NCI-H82 treated with DMSO at 0.1 percent for 48 hours (cell line): ENCODE measurements around the gene MED29.
A peak's percentile ranks its signal among the peaks of the same experiment; 100 is the strongest.

Experiments used
- DNase-seq: peaks from one replicate; lab custom pipeline; 2025; ENCODE audit not compliant: unreplicated experiment; lab: John Stamatoyannopoulos, UW

Gene MED29

DNA sequence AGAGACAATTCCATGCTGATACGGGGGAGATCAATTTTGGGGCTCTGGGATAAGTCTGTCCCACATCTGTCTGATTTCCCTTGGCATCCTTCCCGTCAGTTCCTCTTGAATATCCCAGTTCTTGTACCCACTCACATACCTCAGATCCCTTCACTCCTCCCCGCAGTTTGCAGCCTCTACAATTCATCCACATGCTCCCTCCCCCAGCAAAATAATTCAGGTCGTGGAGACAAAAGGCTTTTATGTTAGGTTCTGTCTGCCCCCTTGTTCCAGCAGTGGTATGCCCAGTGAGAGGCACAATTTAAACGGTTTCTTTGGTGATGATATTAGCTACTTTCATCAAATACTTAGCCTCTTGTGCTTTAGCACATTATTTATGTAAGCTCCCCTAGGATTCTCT lies 35.0 kb downstream of the MED29 start:
- DNase-seq = no peak

DNA sequence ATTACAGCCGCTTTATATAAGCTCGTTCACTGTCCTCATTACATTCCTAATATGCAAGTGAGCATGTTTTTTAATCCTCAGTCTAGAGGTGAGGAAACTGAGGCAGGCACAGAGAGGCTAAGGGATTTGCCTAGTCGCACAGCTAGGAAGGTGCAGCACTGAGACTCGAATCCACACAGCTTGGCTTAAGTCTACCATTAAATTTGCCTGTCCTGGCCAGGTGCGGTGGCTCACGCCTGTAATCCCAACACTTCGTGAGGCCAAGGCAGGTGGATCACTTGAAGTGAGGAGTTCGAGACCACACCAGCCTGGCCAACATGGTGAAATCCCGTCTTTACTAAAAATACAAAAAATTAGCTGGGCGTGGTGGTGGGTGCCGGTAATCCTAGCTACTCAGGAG lies 36.5 kb downstream of the MED29 start:
- no peak for DNase-seq

DNA sequence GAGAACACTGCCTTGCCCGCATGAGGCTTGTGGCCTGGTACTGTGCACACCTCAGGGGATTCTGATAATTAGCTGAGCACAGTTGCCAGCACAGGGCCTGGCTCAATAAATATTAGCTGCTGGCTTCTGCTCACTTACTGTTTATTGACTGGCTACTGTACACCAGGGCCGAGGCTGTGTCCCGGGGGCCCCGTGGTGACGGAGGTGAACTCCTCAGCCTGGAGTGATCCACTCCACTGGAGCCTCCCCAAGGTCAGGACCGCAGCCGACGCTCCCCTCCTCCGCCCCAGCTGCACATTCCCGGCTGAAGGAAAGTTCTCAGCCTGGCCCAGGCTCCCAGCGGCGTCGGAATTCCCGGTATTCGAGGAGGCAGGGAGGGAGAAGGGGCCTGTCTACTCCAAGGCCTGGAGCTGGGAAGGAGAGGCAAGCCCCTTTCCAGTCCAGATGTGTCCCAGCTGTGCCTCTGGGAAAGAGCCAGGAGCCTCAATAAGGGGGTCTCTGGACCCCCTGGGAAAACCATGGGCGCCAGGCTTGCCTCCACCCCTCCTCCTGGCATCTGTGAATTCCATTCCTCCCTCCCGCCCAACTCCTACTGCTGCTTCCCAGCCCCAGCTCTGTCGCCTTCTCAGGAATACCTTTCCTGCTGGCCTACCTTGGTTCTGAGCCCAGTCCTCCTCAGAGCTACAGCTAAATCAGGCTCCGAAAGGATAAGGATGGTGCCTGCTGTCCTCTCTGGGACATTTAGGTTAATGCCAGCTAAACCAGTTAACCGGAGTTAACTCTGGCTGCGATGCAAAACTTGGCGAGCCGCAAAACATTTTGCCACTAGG lies 37.3 kb downstream of the MED29 start:
- DNase-seq = no peak

DNA sequence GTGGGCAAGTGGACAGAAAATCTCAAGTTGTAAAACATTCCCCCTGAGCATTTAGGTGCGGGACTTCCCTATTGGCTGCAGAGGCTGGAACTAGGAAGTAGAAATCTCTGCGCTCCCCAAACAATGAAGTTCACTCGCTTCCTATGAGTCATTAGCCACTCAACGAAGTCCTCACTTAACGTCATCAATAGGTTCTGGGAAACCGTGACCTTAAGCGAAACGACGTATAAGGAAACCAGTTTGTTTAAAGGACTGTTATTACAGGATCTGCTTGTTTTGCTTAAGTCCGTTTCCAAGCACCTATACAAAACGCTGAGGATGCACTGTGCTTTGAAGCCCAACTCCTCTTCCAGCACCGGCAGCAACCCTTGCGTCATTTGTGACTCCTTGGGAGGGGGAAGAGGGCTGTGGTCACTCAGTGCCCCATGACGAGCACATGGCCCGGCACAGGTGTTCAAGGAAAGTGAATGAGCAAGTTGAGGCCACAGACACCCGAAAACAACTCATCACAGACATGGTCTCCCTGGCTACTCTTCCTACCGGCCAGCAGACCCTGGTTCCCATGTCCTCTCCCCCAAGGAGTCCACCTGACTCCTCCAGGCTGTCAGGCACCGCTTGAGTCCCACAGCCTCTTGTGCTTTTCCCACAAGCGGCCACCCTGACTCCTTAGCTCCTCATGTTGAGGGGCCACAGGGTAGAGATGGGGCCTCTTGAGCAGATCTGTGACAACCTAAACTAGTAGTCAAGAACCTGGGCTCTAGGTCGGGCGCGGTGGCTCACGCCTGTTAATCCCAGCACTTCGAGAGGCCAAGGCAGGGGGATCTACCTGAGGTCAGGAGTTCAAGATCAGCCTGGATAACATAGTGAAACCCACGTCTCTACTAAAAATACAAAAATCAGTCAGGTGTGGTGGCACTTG lies 39.8 kb downstream of the MED29 start:
- DNase-seq = no peak

DNA sequence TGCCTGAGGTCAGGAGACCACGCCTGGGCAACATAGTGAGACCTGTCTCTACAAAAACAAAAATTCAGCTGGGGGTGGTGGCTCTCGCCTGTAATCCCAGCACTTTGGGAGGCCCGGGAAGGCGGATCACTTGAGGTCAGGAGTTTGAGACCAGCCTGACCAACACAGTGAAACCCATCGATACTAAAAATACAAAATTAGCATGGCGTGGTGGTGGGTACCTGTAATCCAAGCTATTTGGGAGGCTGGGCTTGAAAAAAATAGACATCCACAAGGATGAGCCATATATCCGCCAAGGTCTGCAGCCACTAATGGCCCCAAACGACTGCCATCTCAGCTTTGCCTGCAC lies 41.5 kb downstream of the MED29 start:
- DNase-seq = no peak

DNA sequence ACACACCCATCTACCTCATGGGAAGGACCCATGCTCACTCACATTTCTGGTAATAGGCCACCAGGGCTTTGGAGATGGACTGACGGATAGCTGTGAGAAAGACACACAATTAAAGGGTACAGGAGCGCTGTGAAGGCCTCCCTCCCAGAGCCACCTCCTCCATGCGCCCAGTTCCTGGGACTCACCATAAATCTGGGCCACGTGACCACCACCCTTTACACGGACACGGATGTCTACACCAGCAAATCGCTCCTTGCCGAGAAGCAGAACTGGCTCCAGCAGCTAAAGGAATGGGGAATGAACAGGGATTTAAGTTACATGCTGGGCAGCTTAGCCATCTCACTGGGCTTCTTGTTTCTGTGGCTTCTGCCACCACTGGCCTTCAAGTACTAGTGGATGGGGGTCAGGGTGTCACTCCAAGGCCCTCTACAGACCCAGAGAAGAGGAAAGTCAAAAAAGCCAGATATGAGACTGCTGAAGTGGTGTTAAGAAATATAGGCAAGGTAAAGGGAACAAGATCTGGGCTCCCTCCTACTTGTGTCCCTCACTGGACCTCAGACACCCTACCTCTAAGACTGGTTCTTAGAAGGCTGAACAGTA lies 42.4 kb downstream of the MED29 start:
- no peak for DNase-seq

DNA sequence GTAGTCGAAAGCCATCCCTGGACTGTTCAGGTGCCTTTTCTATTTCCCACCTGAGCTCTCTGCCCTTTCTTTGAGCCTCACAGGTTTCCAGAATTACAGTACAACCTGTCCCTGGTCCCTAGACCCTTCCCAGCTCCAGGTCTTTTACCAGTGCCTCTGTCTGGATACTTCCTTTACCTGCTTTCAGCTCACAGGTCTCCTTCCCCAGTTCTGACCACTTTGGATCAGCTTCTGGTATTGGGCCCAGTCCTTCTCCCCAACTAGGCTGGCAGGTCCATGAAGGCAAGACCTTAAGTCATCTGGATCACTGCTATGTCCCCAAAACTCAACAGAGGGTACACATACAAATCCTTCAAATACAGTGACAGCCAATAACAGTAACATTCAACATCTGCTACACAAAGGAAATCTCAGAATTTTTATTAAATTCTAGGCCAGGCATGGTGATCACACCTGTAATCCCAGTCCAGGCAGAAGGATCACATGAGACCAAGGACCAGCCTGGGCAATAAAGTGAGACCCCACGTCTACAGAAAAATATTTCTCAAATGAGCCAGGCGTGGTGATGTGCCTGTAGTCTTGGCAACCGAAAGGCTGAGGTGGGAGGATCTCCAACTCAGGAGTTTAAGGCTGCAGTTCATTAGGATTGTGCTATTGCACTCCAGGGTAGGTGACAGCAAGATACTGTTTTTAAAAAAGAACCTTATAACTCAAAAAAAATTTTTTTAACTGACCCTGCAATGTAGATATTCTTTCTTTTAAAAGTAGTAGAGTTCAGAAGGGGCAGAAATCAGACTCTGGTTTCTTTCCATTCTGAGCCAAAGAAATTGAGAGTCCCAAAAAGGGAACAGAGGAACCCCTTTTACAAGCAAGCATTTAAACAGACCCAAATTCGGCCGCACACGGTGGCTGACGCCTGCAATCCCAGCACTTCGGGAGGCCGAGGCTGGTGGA lies 43.2 kb downstream of the MED29 start:
- no peak for DNase-seq

DNA sequence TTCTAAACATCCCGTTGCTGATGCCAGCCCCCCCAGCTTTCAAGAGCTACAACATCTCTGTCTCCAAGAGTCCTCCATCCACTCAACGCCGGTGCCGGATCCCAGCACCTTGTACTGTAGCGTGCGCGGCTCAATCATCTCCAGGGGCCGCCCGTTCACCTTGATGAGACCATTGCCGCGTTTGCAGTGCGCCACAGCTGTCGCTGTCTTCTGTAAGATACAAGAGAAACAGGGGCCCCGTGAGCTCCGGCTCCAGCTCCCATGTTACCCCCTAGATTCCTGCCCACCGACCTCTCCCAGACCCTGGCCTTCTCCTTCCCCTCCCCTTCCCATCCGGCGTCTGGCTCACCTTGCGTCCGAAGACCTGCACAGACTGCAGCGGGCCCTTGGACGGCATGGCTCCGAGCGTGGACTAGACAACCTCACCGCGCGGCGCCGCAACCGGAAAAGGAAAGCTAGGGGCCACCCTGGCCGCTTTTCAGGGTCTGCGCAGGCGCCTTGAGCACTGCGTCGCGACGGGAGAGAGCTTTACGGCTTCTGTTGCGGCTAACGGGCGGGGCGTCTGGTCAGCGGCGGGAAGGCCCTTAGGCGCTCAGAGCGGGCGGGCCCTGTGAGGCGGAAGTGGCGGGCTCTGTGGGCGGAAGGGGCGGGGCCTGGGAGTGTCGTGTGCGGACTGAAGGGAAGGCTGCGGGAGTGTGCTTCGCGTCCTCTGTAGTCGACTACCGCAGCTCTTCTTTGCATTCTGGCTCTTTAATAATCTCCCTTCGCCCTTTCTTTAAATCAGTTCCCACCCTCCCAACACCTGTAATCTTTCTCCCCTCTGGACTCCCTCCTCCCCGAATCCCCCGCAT lies 44.5 kb downstream of the MED29 start, which contains the start of gene RPS16:
RPS16 (minus strand) TSS at position 451 of the 851 bp plus-strand sequence; CDS start at position 397, 54 bp downstream.
- peak; percentile 96 for DNase-seq

DNA sequence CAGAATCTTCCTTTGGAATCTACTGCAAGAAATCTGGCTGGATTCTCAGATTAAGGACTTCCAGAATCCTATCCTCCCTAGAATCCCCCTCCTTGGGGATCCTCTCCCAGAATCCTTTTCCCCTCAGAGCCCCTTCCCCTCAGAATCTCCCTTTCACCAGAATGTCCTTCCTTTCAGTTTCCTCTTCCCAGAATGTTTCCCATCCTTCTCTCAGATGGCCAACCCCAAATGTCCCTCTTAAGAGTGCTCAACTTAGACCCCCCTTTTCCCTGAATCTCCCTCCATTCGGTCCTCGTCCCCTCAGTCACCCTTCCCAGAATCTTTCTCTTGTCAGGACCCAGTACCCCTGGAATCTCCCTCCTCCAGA lies 45.2 kb downstream of the MED29 start:
- DNase-seq = no peak

DNA sequence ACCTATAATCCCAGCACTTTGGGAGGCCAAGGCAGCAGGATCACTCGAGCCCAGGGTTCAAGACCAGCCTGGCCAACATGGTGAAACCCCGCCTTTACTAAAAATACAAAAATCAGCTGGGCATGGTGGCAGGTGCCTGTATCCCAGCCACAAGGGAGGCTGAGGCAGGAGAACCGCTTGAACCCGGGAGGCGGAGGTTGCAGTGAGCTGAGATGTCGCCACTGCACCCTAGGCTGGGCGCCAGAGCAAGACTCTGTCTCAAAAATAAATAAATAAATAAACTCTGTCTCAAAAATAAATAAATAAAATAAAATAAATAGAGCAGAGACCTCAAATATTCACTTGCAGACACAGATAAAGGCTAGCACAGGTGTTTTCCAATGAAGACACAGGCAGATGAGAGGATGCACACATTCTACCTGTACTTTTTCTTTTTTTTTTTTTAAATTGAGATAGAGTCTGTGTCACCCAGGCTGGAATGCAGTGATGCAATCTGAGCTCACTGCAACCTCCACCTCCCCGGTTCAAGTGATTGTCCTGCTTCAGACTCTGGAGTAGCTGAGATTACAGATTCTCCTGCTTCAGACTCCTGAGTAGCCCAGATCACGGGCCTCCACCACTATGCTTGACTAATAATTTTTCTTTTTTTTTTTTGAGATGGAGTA lies 47.2 kb downstream of the MED29 start:
- no peak for DNase-seq

DNA sequence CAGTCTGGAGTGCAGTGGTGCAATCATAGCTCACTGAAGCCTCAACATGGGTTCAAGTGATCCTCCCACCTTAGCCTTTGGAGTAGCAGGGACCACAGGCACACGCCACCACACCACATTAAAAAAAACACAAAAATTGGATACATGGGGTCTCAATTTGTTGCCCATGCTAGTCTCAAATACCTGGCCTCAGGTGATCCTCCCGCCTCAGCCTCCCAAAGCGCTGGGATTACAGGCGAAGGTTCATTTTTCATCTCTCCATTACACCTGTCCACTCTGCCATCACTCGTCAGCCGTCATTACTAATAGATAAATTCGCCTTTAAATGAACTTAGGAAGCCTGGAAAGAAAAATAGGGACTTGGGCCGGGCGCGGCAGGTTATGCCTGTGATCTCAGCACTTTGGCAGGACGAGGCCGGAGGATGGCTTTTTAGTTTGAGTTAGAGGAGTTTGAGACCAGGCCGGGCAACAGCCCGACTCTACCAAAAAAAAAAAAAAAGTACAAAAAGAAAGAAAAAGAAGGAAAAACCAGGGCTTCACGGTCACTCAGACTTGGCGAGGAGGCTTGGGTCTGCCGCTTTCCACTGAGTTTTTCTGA lies 53.5 kb downstream of the MED29 start:
- DNase-seq = no peak

DNA sequence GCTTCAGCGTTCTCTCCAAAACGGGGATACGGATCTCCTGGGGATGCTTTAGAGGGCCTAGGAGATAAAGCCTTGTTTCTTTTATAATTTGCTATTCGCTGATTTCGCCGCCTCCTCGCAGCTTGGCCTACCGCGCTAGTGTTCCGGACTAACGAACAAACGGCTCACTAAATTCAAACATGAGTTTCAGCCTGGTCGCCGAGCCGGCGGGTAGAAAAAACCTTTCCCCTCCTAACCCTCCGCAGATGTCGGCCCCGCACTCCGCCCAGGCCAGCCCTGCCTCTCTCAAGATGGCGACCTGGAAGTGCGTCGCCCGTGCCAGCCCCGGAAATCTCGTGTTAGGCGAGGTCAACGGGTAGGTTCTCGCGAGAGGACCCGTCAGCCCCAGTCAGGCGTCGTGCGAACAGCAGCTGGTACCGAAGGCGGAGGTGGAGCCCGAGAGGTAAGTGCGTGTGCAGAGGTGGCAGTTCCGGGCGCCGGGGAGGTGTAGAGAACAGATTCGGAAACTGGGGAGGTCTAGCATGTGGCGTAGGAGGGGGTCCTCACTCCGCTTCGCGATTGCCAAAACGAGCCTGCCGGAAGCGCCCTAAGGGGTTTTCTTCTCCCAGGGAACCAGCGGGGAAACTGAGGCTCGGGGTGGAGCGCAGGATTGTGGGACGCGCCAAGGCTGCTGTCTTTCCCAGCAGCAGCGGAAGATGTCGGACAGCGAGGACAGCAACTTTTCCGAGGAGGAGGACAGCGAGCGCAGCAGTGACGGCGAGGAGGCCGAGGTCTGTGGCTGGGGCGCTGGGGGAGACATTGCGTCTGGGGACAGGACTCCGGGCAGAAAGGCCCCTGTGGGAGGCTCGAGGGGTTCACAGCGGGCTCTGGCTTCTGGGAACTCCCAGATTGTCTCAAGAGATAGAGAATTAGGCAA lies 54.3 kb downstream of the MED29 start, which contains the start of gene SUPT5H:
SUPT5H (plus strand) TSS at position 387 of the 916 bp plus-strand sequence; CDS start at position 696, 309 bp downstream.
- DNase-seq = peak; percentile 94

DNA sequence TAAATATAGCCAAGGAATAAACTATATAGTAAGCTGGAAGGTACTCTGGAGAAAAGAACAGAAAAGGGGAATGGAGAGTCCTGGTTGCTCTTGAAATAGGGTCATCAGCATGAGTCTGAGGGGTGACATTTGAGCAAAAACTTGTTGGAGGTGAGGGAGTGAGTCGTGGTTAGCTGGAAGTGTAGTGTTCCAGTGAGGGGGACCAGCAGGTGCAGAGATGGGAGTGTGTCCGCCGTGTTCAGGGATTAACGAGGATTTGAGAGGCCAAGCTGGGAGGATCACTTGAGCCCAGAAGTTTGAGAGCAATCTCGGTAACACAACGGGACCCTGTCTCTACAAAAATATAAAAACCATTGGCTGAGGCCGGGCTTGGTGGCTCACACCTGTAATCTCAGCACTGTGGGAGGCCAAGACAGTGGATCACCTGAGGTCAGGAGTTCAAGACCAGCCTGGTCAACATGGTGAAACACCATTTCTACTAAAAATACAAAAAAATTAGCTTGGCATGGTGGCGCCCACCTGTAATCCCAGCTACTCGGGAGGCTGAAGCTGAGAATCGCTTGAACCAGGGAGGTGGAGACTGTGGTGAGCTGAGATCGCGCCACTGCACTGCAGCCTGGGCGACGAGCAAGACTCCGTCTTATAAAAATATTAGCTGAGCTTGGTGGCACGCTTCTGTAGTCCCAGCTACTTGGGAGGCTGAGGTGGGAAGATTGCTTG lies 55.3 kb downstream of the MED29 start:
- DNase-seq = no peak

DNA sequence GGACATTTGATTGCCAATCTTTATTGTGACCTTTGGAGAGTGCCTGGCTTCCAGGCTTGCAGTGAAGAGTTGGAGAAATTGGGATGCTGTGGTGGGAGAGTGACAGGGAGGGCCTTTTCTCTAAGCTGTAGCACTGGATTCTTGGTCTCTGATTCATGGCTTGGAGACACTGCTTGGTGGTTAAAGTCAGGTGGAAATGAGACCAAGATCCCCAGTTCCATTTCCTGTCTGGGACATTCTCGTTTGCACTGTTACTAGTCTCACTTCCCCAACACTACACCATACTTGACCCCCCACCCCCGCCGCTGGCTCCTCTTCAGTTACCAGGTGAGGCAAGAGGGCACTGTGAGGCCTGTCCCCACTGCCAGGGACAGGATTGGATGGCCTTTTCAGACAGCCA lies 57.1 kb downstream of the MED29 start:
- DNase-seq = no peak

DNA sequence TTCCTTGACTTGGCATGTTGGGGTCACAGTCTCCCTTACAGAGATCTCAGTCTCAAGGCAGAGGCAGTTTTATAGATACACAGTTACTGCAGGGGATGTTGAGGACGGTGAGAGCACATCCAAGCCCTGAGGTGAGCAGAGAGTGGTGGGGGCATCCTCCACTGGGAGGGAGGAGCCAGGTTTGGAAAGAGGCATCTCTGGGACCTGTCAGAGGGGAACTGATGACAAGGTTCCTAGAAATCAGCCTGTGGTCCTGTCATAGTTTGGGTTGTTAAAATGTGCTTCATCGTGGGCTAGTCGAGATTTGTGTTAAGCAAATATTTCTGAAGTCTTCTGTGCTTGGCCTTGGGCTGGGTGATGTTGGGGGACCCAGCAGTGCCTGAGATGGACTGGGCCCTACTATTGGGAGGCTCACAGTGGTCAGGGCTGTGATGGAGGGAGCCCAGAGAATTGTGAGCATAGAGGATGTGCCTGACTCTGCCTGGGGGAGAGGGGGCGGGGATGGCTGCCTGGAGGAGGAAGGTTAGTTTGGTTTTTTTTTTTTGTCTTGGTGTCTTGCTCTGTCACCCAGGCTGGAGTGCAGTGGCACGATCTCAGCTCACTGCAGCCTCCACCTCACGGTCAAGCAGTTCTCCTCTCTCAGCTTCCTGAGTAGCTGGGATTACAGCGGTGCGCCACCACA lies 58.1 kb downstream of the MED29 start:
- DNase-seq = no peak
